ENCODE data around the gene FAM170A.

Gene FAM170A

DNA sequence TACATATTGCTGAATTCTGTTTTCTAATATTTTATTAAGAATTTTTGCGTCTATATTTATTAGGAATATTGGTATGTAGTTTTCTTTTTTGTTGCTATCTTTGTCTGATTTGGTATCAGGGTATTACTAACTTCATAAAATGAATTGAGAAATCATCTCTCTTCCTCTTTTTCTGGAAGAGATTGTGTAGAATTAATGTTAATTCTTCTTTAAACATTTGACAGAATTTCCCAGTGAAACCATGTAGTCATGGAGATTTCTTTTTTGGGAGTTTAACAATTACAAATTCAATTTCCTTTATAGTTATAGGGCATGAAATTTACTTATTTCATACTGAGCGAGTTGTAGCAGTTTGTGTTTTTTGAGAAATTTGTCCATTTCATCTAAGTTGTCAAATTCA is 3.3 kb upstream of the FAM170A start:
- no peak for DNase-seq (ENCODE audit: low read depth)
- TF ChIP-seq, protein P1, sequence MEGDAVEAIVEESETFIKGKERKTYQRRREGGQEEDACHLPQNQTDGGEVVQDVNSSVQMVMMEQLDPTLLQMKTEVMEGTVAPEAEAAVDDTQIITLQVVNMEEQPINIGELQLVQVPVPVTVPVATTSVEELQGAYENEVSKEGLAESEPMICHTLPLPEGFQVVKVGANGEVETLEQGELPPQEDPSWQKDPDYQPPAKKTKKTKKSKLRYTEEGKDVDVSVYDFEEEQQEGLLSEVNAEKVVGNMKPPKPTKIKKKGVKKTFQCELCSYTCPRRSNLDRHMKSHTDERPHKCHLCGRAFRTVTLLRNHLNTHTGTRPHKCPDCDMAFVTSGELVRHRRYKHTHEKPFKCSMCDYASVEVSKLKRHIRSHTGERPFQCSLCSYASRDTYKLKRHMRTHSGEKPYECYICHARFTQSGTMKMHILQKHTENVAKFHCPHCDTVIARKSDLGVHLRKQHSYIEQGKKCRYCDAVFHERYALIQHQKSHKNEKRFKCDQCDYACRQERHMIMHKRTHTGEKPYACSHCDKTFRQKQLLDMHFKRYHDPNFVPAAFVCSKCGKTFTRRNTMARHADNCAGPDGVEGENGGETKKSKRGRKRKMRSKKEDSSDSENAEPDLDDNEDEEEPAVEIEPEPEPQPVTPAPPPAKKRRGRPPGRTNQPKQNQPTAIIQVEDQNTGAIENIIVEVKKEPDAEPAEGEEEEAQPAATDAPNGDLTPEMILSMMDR (conservative IDR thresholded peaks at IDR 0.05; ENCODE audit: low read length) = no peak
- H3K4me3 ChIP-seq (ENCODE audit: low read length) = no peak overlapping the region

DNA sequence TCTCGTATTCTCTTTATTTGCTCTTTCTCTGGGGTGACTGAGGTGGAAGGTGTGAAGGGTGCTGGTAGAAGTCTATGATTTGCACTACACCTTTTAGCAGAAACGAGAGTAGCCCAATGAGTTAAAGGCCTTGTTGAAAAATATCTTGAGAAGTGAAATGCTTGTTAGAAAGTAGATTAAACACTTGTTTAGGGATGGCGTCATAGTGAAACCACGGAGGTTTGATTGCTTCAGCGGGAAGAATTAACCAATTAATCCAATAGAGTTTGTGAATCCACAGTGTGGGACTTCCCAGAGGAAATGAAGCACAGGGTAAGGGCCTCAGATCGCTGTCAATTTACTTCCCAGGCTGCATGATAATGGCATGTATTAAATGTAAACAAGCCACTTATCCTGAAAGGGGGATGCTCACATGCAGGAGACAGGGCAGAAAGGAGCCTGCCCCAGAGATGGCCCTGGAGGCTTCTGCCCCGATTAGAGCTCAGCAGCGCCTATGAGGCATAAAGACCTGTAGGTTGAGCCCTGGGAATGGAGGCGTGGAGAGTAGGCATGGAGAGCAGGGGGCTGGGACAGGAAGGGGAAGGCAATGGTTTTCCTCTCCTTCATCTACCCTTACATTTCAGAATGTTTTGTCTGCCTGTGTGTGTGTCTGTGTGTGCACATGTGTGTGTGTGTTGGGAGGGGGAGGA is 1.5 kb downstream of the FAM170A start:
- no peak overlapping the region for H3K4me3 ChIP-seq (ENCODE audit: low read length)
- TF ChIP-seq, protein P1 (conservative IDR thresholded peaks at IDR 0.05; ENCODE audit: low read length) = no peak
- DNase-seq (ENCODE audit: low read depth) = no peak

DNA sequence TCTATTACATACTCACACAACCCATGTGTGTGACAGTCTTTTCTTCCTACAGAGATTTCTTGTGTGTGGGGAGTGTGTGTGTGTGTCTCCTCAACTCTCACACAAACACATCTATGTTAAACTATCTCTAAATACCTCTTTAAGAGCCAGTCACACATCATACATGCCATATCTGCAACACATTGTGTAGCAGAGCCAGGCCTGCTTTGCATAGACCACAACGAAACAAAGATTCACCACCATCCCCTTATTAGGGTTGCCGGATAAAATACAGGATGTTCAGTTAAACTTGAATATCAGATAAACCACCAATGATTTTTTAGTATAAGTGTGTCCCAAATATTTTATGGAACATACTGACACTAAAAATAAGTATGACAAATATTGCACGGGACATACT is 2.3 kb downstream of the FAM170A start:
- no peak overlapping the region for H3K4me3 ChIP-seq (ENCODE audit: low read length)
- TF ChIP-seq, protein P1 (conservative IDR thresholded peaks at IDR 0.05; ENCODE audit: low read length) = no peak
- DNase-seq (ENCODE audit: low read depth) = no peak

DNA sequence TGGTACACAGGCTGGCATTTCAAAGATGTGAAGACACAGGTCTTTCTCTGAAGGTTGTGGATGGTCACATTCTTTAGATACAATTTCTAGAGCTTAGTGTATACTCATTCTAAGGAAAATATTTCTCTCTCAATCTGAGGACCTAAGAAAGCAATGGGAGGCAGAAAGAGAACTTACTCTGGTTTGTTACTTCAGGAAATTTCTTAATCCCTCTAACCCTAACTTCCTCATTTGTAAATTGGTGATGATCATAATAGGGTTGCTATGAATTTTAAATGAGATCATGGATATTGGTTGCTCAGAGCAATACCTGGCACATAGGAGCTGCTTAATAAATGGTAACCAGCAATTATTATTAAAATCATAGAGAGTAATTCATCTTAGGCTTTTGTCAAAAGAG is 22.1 kb downstream of the FAM170A start:
- TF ChIP-seq, protein P1 (conservative IDR thresholded peaks at IDR 0.05; ENCODE audit: low read length) = no peak
- DNase-seq (ENCODE audit: low read depth) = no peak

DNA sequence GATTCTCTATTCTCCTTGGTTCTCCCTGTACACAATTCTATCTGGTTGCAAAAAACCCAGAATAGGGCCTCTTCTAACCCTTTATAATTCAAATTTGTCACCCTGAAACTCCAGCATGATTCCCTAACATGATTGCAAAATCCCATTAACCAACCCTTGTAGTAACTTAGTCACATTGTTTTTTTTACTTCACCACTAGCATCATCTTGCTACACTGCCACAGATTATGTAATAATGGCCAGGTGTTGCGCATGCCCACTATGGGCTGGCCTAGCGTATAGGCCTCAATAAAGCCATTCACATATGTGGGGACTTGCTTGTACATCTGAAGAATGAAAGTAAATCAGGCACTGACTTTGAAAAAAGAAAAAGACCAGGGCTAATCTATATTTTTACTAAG is 25.7 kb downstream of the FAM170A start:
- H3K4me3 ChIP-seq (ENCODE audit: low read length) = no peak overlapping the region
- peak; percentile 34 for DNase-seq (ENCODE audit: low read depth)
- TF ChIP-seq, protein P1 (conservative IDR thresholded peaks at IDR 0.05; ENCODE audit: low read length) = no peak

More for the DNA sequence above, 22.1 kb downstream of the FAM170A start:
- H3K4me3 ChIP-seq (ENCODE audit: low read length) = no peak overlapping the region

DNA sequence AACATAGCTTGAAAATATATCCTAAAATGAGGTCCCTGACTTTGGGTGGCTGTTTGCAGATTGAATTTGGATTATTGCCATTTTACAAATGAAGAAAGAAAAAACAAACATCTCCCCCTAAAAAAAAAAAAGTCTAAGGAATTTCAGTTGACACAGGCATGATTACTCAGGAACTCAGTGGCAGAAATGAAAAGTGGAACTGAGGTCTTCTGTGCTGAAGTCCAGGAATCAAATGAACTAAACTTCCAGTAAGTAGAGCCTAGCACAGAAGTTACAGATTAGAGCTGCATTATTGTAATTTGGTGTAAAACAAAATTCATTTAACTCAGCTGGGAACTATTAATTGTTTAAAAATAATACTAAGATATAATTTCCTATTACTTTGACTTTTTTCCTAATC is 26.7 kb downstream of the FAM170A start:
- no peak for DNase-seq (ENCODE audit: low read depth)
- TF ChIP-seq, protein P1 (conservative IDR thresholded peaks at IDR 0.05; ENCODE audit: low read length) = no peak

DNA sequence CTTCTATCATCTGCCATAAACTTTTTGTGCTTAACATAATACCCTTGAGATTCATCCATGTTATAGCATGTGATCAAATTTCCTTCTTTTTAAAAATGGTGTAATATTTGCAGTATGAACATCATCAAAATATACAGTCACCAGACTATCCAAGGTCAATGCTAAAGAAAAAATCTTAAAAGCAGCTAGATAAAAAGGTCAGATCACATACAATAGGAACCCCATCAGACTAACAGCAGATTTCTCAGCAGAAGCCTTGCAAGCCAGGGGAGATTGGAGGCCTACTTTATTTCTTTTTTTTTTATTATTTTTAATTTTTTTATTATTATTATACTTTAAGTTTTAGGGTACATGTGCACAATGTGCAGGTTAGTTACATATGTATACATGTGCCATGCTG is 37.2 kb downstream of the FAM170A start:
- DNase-seq (ENCODE audit: low read depth) = no peak
- TF ChIP-seq, protein P1 (conservative IDR thresholded peaks at IDR 0.05; ENCODE audit: low read length) = no peak
- H3K4me3 ChIP-seq (ENCODE audit: low read length) = no peak overlapping the region

More for the DNA sequence above, 26.7 kb downstream of the FAM170A start:
- H3K4me3 ChIP-seq (ENCODE audit: low read length) = no peak overlapping the region
